Breast epithelium (tissue), 4 donors: ENCODE results near the gene TRIM59. TPM values are rescaled to one million over a fixed set of nuclear protein-coding genes. Genes with fewer than 3 reads are reported as not detected.
"Not testable (repeated sequence)": the region's sequence is repeated elsewhere in the genome, so short reads cannot be mapped to it uniquely, and the experiment has no call there.

Experiments
- DNase-seq, 2 donors: peaks; one replicate each; pipeline ENCODE4 v3.0.0-alpha.2; 2019; ENCODE audit warnings: low spot score in 2 of 2
- H3K27ac ChIP-seq, 2 donors: fragments of 200-600 bp; sonication (generic) in 1 of 2; one replicate each; pipeline ENCODE4 v1.5.1; 2016 to 2019; ENCODE audit warnings: mild to moderate bottlenecking in 1 of 2
- H3K27me3 ChIP-seq, 2 donors: fragments of 200-600 bp; sonication (generic) in 1 of 2; one replicate each; pipeline versions ENCODE4 v1.5.1 to v1.6.0; 2017 to 2019; ENCODE audit warnings: control low read depth in 1 of 2, mild to moderate bottlenecking in 1 of 2
- H3K36me3 ChIP-seq: fragments of 200-600 bp; one replicate; pipeline ENCODE4 v1.5.1; 2019
- H3K4me1 ChIP-seq, 2 donors: fragments of 200-600 bp; sonication (generic); one replicate each; pipeline ENCODE4 v1.5.1; 2016 to 2019; ENCODE audit warnings: control low read depth in 1 of 2
- H3K4me3 ChIP-seq, 3 donors: fragments of 200-600 bp; sonication (generic); 1 replicate in 2 of 3; 2 replicates in 1 of 3; pipeline ENCODE4 v1.5.1; 2016 to 2019; ENCODE audit warnings: mild to moderate bottlenecking in 3 of 3, moderate library complexity in 2 of 3
- H3K9me3 ChIP-seq, 2 donors: fragments of 200-600 bp; sonication (generic) in 1 of 2; one replicate each; pipeline ENCODE4 v1.5.1; 2016 to 2019; ENCODE audit warnings: control low read depth in 1 of 2
- CTCF ChIP-seq, 3 donors: fragments of 450-650 bp; IDR thresholded peaks; one replicate each; pipeline ENCODE4 v1.5.1; 2016 to 2017; ENCODE audit warnings: antibody characterized with exemption in 3 of 3, mild to moderate bottlenecking in 3 of 3, moderate library complexity in 3 of 3
- POLR2A ChIP-seq: fragments of 450-650 bp; IDR thresholded peaks from one replicate; pipeline ENCODE4 v1.6.1; 2016; ENCODE audit warnings: antibody characterized with exemption, mild to moderate bottlenecking, moderate library complexity
- POLR2AphosphoS5 ChIP-seq, 3 donors: sonication (generic); formaldehyde crosslinking; IDR thresholded peaks; one replicate each; pipeline ENCODE4 v1.6.1; 2017; ENCODE audit warnings: antibody characterized with exemption in 3 of 3
- intact Hi-C: fragments of 100-400 bp; cut with DNase I; formaldehyde crosslinking; loops from one replicate; pipeline ENCODE4 v1.15.1; 2023; ENCODE audit warnings: low total_unique reads
- total RNA-seq, 3 donors: library from RNA; depleted of rRNA; stranded (reverse); fragments of >200 nt; gene quantifications; one replicate each; pipeline ENCODE4 v1.1.0, GENCODE V29; 2016

Gene TRIM59
- total RNA-seq, 3 donors from 2014 or later: 0.64 to 5.0 (median 3.9) TPM

DNA sequence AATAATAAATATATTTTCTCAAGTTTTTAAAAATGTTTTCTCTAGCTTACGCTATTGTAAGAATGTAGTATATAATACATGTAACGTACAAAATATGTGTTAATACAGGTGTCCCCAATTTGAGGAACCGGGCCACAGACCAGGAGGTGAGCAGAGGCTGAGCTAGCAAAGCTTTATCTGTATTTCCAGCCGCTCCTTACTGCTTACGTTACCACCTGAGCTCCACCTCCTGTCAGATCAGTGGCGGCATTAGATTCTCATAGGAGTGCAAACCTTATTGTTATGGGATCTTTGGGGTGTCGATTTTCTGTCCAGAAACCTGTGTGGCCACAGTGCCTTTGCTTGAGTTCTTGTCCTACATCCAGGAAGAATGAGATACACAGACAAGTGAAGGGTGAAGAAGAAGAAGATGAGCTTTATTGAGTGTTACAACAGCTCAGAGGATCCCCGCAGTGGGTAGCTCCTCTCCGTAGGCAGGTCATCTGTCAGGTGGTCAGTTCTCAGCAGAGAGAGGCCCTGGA, 9.9 kb upstream of the TRIM59 start:
- Histone ChIP-seq H3K27ac (no peak overlapping the region), H3K36me3 (no peaks in the 10 kb centered on the region), H3K9me3 (no peaks in the 10 kb centered on the region), H3K4me3 (no peak overlapping the region), H3K27me3 (no peaks in the 10 kb centered on the region), H3K4me1 (no peaks in the 10 kb centered on the region)
- TF ChIP-seq POLR2AphosphoS5 (IDR thresholded peaks at IDR 0.05): no peak
- no peak for TF ChIP-seq POLR2A
- no peak for TF ChIP-seq CTCF (IDR thresholded peaks at IDR 0.05)
- no peak for DNase-seq
- intact Hi-C loops: no loop called here

DNA sequence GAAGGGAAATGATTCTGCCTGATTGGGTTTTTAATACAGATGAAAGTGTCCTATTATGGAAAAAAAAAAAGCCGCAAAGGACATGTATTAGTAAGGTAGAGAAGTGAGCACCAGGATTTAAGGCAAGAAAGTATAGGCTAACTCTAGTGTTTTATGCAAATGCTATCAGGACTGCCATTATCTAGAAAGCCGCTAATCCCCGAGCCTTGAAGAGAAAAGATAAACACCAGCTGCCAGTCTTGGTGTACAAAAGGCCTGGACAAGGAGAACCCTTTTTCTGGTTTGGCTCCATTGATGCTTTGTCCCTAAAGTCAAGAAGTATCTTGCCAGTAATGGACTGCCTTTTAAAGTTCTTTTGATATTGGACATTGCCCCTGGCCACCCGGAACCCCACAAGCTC, 8.6 kb upstream of the TRIM59 start:
- intact Hi-C loops: no loop called here
- H3K4me3 ChIP-seq: no peak overlapping the region
- TF ChIP-seq POLR2AphosphoS5 (IDR thresholded peaks at IDR 0.05): no peak
- TF ChIP-seq CTCF (IDR thresholded peaks at IDR 0.05): no peak
- no peaks in the 10 kb centered on the region for H3K36me3 ChIP-seq
- no peaks in the 10 kb centered on the region for H3K4me1 ChIP-seq
- no peaks in the 10 kb centered on the region for H3K9me3 ChIP-seq
- no peaks in the 10 kb centered on the region for H3K27me3 ChIP-seq
- no peak for DNase-seq
- H3K27ac ChIP-seq: no peak overlapping the region

DNA sequence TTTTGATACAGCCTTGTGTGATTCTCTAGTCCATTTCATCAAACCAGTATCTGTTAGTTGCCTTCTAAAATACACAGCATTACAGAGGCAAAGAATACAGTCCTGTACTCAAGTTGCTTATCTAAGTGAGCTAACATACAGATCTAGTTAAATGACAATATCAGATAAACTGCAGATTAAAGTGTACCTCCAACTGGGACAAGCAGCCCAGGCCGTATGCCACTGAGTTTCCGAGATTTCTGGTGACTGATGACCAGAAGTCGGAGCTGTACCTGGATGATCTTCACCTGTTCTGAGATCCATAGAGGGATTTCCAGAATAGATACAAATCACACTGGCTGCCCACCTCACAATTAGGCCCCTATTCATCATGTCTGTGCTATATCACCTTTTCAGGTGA, 6.3 kb upstream of the TRIM59 start:
- H3K4me1 ChIP-seq: no peaks in the 10 kb centered on the region
- intact Hi-C loops: no loop called here
- no peak for DNase-seq
- TF ChIP-seq POLR2A (no peak), CTCF (IDR thresholded peaks at IDR 0.05) (no peak), POLR2AphosphoS5 (IDR thresholded peaks at IDR 0.05) (no peak)
- no peaks in the 10 kb centered on the region for H3K9me3 ChIP-seq
- no peak overlapping the region for H3K4me3 ChIP-seq
- H3K27ac ChIP-seq: no peak overlapping the region
- no peaks in the 10 kb centered on the region for H3K36me3 ChIP-seq
- H3K27me3 ChIP-seq: no peaks in the 10 kb centered on the region

- H3K9me3 ChIP-seq: no peaks in the 10 kb centered on the region
- no peaks in the 10 kb centered on the region for H3K27me3 ChIP-seq
- H3K4me3 ChIP-seq: no peak overlapping the region
- TF ChIP-seq POLR2AphosphoS5 (IDR thresholded peaks at IDR 0.05) (no peak), POLR2A (no peak), CTCF (IDR thresholded peaks at IDR 0.05) (no peak)
- no peak for DNase-seq
- intact Hi-C loops: no loop called here
- H3K4me1 ChIP-seq: no peaks in the 10 kb centered on the region
- no peaks in the 10 kb centered on the region for H3K36me3 ChIP-seq
- H3K27ac ChIP-seq: no peak overlapping the region
Measured at GRCh38 chr3:160454995-160455394, 5.4 kb upstream of the TRIM59 start.

DNA sequence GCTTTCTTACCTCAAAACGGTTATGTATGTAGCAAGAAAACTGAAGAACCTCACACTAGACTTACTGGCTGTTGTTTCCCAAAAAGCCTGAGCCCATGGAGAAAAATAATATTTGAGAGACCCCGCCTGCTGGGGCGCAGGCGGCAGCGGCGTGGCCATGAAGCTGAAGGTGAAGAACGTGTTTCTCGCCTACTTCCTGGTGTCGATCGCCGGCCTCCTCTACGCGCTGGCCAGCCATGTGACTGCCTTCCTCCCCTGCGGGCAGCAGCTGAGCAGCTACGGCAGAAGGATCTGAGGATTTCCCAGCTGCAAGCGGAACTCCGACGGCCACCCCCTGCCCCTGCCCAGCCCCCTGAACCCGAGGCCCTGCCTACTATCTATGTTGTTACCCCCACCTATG, 2.7 kb upstream of the TRIM59 start:
- H3K36me3 ChIP-seq, H3K4me3 ChIP-seq, H3K27ac ChIP-seq, H3K27me3 ChIP-seq, H3K9me3 ChIP-seq, DNase-seq, intact Hi-C loops, H3K4me1 ChIP-seq: not testable (repeated sequence)

- H3K27ac ChIP-seq: no peak overlapping the region
Measured at GRCh38 chr3:160451602-160452001, 2.0 kb upstream of the TRIM59 start.

More at GRCh38 chr3:160451602-160452001, 2.0 kb upstream of the TRIM59 start:
- no peak for DNase-seq
- Histone ChIP-seq H3K27me3 (no peaks in the 10 kb centered on the region), H3K9me3 (no peaks in the 10 kb centered on the region), H3K4me1 (no peaks in the 10 kb centered on the region), H3K36me3 (no peaks in the 10 kb centered on the region), H3K4me3 (no peak overlapping the region)
- intact Hi-C loops: no loop called here
- no peak for TF ChIP-seq POLR2AphosphoS5 (IDR thresholded peaks at IDR 0.05)
- no peak for TF ChIP-seq CTCF (IDR thresholded peaks at IDR 0.05)
- no peak for TF ChIP-seq POLR2A
